AG20443 (cell line): ENCODE measurements around the gene RAC2.

Experiments used
- DNase-seq: peaks from one replicate; pipeline ENCODE4 v3.0.0; 2012; ENCODE audit warnings: low spot score, mixed read lengths

The RAC2 gene

GRCh38 chr22:37187891-37188761 is 55.9 kb downstream of the RAC2 start, which contains the start of gene C1QTNF6:
C1QTNF6 (minus strand) TSS chr22:37188247; CDS start chr22:37188213, 34 bp downstream.
- DNase-seq, result peak; percentile 55

DNA sequence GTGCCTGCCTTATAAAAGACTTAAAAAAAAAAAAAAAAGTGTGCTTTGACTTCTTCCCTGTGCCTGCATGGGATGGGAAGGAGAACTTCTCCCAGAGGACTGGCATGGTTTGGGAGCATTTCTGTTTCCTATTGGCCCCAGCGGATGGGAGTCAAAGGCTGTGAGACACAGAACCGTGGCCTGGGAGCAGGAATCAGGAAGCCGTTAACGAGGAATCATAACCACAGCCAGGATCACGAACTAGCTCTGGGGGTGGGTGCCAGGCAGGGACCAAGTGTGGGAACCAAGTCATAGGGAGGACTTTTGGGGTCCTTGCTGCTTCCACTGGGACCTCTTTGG is 56.5 kb downstream of the RAC2 start:
- DNase-seq, result peak; percentile 59

DNA sequence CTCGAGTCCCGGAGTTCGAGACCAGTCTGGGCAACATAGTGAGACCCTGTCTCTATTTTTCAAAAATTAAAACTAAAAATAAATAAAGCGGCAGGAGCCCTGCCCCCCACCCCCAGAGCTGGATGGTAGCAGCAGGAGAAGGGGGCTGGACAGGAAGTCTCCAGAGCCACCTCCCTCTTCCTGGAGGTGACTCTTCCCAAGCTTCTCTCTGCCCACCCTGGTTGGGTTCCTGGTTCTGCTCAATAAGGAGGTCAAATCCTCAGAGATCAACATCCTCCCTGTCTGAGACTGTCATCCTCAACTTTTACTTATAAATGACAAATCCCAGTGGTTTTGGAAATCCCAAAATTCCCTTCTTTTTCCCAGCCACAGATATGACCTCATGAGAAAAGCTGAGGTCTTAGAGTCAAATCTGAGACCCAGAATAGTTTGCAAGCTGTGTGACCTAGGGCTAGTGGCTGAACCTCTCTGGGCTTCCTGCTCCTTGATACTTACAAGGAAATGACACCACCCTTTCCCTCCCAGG is 57.0 kb downstream of the RAC2 start:
- DNase-seq, result no peak

- DNase-seq, result peak; percentile 69
These were observed 57.7 kb downstream of the RAC2 start for GRCh38 chr22:37186228-37186996.

- DNase-seq, result no peak
These were observed 58.3 kb downstream of the RAC2 start for GRCh38 chr22:37185646-37186227.

- no peak for DNase-seq
These were observed 59.1 kb downstream of the RAC2 start for GRCh38 chr22:37184816-37185541.

DNA sequence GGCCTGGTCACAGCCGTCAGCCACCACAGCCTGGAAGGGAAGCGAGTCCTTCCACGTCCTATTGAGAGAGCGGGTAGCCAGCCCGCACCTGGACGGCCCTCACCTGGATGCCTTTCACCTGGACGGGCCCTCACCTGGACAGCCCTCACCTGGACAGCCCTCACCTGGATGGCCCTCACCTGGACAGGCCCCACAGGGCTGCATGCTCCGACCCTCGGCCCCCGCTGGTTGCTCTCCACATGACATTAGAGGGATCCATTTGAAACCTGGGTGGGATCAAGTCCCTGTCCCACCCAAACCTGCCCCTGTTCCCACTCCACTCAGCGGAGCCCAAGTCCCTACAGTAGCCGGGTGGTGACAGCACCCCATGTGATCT is 59.7 kb downstream of the RAC2 start:
- DNase-seq, result no peak

DNA sequence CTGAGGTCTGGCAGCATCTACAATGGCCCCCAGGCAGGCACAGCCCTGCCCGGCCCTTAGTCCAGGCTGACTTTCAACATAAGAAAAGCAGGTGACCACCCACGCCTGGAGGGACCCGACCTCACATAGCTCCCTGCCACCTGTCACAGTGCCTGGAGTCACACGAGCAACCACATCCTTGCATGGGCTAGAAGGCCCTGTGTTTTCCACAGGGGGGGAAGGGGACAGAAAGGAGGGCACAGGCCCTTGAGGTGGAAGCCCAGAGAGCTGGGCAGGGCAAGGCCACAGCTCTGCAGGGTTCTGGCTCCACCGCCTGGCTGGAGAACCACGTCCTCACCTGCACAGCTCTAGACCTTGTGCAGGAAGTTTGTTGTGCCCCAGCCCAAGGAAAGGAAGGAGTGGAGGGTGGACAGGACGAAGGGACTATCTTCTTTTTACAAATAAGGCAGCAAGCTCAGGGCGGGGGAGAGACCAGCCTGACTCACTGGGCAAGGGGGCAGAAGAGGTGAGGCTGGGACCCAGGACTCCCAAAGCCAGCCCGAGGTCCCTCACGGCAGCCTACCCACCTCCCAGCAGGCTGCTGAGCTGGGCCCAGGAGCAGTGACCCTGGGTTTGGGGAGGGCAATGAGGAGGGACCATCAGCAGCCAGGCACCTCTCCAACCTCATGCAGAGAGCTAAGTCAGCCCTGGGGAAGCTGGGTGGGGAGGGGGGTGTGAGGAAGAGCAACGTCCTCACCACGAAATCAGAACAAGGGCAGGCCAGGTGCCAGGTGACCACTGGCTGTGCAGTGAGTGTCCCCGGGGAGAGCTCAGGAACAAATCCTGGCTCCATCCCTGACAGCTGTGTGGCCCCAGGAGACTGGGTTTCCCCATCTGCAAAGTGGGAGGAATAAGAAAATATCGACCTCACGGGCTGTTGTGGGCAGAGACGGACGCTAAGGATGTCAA is 60.4 kb downstream of the RAC2 start:
- DNase-seq, result no peak

GRCh38 chr22:37182949-37183245 is 61.2 kb downstream of the RAC2 start:
- no peak for DNase-seq

GRCh38 chr22:37182101-37182948 is 61.7 kb downstream of the RAC2 start:
- no peak for DNase-seq

DNA sequence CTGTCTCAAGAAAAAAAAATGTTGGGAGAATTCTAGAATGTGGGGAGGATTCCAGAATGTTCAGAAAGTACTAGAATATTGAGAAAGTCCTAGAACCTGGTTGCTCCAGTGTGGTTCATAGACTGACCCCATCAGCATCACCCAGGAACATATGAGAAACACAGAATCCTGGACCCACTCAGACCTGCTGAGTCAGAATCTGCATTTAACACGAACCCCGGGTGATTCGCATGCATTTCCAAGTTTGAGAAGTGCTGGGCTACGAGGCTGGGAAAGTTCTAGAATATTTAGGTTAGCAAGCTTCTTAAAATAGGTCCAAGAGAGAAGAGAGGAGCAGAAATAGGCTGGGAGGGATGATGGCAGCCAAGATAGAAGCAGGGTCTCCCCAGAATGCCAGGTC is 62.4 kb downstream of the RAC2 start:
- no peak for DNase-seq

DNA sequence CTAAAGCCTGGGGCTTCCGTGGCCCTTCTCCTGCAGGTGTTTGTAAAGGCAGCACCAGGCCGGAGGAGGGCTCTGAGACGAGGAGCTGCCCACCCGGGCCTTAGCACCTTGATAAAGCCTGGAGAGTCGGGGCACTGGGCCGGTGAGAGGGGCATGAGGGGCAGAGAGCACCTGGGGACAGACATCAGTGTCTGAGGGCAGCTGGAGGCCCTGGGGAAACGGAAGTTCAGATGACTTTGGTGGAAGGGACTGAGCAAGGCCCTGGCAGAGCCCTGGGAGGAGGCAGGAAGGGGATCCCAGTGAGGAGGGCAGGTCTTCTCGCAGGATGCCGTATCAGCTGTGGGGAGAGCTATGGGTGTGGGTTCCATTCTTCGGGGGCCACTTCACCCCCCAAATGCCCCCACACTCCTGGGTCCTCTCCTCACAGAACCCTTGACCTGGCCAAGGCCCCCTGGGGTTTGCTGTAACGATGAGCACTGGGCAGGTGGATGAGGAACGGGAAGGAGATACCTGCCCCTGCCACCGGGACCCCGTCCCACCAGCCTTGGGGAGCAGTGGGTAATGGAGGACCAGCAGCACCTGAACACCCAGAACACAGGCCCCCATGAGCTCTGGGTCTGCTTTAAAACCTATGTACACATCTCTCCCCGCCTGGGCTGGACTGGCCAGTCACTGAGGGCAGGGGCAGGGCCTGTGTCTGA is 63.4 kb downstream of the RAC2 start:
- no peak for DNase-seq

DNA sequence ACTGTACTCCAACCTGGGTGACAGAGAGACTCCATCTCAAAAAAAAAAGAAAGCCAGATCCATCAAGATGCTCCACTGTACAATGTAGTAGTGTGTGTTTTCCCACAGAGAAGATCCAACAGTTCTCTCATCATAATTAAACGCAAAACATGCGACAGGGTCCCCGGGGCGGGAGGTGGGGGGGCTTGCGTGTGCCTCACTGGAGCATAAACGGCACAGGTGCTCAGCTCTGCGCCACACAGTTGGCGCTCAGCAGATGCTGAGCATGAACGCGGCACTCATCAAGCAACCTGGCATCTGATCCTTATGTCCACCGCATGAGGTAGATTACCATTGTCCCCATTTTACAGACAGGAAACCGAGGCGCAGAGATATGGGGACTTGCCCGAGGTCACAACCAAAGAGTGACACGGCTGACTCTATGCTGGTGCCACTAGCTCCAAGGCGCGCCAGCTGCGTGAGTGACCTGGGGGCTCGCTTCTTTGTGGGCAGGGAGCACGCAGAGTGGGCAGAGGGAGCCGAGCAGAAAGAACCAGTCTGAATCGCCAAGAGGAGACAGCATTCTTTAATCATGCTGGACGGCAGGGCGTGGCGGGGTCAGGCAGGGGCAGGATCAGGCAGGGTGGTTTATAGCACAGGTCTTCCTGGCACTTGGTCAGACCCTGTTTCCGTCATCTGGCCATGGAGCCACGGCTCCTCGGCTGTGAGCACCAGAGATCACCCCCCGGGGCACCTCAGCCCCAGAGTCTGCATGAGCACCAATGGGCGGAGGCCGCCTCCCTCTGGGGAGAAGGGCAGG is 64.2 kb downstream of the RAC2 start:
- no peak for DNase-seq

DNA sequence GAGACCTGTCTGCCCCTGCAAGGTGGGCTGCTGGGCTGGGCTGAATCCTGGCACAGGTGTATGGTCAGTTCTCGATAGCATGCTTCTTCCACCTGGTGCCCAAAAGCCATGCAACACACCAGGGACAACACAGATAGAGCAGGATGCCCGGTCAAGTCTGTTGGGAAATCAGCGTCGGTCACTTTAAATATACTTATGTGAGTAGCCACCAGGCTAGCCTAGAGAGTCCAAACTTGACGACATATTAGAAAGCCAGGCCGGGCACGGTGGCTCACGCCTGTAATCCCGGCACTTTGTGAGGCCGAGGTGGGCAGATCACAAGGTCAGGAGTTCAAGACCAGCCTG is 65.0 kb downstream of the RAC2 start:
- no peak for DNase-seq

- DNase-seq, result no peak
These were observed 65.5 kb downstream of the RAC2 start for GRCh38 chr22:37178350-37179125.

- DNase-seq, result no peak
These were observed 66.3 kb downstream of the RAC2 start for GRCh38 chr22:37177755-37178154.

DNA sequence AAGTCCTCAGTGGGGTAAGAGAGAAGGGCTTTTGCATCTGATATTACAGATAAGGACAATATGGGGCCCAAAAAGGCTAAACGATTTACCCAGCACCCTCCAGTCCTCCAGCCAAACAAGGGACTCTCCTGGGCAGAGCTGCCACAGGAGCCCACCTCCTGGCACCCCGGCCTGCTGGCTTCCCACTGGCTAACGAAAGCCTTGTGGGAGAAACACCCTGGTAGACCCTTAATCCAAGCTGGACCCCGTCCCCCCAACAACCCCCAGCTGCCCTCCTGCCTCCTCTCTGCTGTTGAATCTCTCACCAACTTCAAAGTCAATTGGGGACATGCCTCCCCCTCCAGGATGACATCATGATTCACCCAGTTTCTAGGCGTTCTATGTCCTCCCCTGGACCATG is 66.8 kb downstream of the RAC2 start:
- DNase-seq, result no peak

DNA sequence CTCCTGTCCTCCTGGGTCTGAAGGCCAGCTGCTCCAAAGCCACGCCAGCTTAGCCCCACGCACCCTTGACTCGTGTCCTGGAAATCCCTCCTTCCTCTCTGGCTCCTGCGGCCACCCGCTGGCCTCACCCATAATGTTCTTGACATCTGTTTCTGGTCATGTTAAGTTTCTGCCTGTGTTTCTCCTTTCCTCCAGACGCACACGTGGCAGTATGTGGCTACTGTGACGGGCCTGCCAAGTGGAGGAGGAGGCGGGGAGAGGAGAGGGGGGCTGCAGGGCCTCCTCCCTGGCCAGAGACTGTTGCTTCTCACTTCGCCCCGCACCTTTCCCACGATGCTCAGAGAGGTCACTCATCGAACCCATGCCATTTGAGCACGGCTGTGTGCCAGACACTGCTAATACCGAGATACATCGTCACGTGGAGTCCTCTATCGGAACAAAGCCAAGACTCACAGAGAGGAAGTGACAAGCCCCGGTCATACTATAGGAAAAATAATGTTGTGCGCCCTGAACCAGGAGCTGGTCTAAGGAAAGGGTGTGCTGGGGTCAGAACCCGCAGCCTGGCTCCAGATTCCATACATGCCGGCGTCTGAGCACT is 67.5 kb downstream of the RAC2 start:
- peak; percentile 89 for DNase-seq
